NCI-H187 treated with DMSO at 0.1 percent for 48 hours (cell line): ENCODE measurements around the gene SH3RF3.
"Not testable (repeated sequence)": the region's sequence is repeated elsewhere in the genome, so short reads cannot be mapped to it uniquely, and the experiment has no call there.

ENCODE experiments used
- DNase-seq: peaks from one replicate; lab custom pipeline; 2025; lab: John Stamatoyannopoulos, UW

The SH3RF3 gene

GRCh38 chr2:109220860-109221259, 91.9 kb downstream of the SH3RF3 start:
- DNase-seq, result no peak

DNA sequence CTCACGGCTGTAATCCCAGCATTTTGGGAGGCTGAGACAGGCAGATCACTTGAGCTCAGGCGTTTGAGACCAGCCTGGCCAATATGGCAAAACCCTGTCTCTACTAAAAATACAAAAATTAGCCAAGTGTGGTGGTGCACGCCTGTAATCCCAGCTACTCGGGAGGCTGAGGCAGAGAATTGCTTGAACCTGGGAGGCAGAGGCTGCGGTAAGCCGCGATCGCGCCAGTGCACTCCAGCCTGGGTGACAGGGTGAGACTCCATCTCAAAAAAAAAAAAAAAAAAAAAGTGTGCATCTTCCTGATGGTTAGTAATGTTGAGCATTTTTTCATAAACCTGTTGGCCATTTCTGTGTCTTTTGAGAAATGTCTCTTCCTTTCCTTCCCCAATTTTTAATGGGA, 92.3 kb downstream of the SH3RF3 start:
- DNase-seq, result not testable (repeated sequence)

- no peak for DNase-seq
These were observed 93.4 kb downstream of the SH3RF3 start for GRCh38 chr2:109222422-109222821.

GRCh38 chr2:109222825-109223471, 93.9 kb downstream of the SH3RF3 start:
- no peak for DNase-seq

DNA sequence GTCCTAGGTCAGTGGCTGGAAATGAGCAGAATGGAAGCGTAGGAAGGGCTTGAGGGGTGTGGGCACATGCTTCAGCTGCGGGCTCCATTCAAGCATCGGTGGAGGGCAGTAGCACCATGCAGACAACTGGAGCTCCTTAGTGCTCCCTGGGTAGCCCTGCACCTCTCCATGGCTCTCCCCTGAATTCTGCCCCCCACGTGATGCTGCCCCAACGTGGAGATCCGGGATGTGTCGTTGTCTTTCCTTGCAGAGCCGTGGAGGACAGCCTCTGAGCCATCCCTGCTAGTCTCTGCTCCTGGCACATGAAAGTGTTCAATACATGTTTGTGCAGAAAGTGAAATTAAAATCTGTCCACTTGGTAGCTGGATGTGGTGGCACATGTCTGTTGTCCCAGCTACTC, 94.5 kb downstream of the SH3RF3 start:
- DNase-seq, result no peak

DNA sequence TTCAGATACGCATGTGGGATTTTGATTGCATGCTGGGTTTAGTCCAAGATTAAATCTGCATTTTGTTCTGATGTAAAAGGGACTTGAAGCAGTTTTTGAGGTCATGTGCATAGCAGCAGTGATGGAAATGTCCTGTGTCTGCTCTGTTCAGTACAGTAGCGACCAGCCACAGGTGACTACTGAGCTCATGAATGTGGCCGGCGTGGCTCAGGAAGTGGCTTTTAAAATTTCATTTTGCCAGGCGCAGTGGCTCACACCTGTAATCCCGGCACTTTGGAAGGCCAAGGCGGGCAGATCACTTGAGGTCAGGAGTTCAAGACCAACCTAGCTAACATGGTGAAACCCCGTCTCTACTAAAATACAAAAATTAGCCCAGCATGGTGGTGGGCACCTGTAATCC, 95.3 kb downstream of the SH3RF3 start:
- not testable (repeated sequence) for DNase-seq

GRCh38 chr2:109225170-109225782, 96.3 kb downstream of the SH3RF3 start:
- no peak for DNase-seq

DNA sequence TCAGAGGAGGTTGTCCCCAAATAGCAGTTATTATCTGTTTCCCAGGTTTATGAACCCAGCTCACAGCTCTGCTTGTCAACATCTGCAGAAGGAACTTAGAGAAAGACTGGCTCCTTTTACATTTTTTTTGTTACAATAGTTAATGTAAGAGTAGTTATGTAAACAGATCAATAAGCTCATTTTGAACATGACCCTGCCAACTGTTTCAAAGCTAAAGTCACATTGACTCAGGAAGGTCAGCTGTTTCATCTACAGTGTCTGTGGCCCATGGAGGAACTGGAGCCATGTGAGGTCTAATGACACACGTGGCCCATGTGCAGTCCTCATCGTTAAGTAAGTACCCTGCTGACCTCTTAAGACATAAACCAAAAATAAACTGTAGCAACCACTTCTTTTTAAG, 97.1 kb downstream of the SH3RF3 start:
- no peak for DNase-seq

GRCh38 chr2:109226622-109227021, 97.6 kb downstream of the SH3RF3 start:
- DNase-seq, result no peak

DNA sequence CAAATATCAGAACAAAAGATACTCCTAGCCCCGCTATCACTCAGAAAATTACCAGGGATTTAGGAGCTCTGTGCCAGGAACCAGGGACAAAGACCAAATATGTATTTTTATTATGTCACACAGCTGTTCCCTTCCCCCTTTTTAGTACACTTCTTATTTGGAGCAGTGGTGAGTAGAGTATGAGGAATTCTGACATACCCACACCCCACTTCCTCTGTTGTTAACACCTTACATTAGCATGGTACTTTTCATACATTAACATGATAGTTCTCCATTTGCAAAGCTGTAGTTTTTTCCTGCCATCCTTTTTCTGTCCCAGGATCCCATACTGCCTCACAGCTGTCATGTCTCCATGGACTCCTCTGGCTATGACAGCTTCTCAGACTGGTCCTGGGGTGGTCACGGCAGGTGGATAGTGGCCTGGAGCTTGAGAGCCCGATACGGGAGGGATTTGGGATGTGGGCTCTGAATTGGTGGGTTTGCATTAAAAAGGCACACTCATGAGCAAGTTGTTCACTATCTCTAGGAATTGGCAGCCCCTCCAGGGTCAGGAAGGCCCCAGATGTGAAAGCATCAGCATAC, 100.2 kb downstream of the SH3RF3 start:
- DNase-seq, result no peak

- no peak for DNase-seq
These were observed 102.0 kb downstream of the SH3RF3 start for GRCh38 chr2:109230941-109231420.

DNA sequence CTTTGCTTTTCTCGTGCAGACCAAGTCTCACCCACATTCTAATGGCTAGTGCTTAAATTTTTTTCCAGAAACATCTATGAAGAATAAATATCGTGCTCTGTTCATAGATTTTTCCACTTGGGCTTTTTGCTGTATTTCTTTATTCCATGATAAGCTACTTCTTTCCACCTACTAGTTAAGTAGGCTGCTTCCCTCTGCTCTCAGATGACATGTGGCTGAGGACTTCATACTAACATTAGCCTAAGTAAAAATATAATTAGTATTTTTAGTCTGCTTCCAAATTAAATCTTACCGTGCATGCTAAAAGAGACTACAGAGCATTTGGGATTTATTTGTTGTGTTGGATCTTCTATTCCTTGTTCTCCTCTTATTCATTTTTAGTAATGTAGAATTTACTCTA, 102.4 kb downstream of the SH3RF3 start:
- DNase-seq, result no peak

DNA sequence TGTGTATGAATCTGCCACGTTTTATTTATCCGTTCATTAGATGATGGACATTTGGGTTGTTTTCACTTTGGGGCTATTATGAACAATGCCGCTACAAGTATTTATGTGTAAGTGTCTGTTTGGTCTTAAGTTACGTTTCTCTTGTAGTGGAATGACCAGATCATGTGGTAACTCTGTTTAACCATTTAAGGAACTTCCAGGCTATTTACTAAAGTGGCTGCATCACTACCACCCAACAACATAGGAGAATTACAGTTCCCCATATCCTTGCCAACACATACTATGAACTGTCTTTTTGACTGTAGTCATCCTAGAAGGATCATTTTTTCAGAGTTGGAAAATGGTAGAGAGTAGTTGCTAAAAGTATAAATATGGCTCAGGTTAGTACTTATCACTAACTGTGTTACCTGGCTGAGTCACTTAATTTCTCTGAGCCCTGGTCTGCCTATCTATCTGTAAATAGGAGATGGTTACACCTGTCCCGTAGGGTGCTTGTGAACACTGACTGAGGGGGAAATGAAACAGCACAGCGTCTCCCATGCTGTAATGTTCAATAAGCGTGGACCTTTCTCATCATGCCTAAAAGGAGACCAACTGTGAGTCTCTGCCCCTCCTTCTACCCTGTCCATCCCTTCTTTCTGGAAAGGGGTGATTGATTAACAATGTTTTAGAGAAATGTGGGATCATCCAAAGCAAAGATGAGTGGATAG, 103.1 kb downstream of the SH3RF3 start:
- no peak for DNase-seq

- no peak for DNase-seq
These were observed 103.9 kb downstream of the SH3RF3 start for GRCh38 chr2:109232909-109233308.

DNA sequence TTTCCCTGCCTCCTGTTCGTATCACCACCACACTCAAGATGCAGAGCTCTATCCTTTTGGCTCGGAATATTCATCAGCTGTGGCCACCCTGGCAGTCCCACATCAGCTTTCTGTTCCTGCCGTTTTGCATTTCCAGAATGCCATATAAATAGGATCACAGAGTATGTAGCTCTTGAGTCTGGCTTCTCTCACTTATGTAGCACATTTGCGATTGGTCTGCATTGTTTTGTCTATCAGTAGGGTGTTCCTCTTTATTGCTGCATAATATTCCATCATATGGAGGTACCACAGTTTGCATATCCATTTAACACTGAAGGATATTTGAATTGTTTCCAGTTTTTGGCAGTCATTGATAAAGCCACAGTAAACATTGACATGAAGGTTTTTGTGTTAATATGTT, 104.6 kb downstream of the SH3RF3 start:
- no peak for DNase-seq

- DNase-seq, result no peak
These were observed 105.3 kb downstream of the SH3RF3 start for GRCh38 chr2:109234355-109234754.

GRCh38 chr2:109236147-109236546, 107.1 kb downstream of the SH3RF3 start:
- no peak for DNase-seq

DNA sequence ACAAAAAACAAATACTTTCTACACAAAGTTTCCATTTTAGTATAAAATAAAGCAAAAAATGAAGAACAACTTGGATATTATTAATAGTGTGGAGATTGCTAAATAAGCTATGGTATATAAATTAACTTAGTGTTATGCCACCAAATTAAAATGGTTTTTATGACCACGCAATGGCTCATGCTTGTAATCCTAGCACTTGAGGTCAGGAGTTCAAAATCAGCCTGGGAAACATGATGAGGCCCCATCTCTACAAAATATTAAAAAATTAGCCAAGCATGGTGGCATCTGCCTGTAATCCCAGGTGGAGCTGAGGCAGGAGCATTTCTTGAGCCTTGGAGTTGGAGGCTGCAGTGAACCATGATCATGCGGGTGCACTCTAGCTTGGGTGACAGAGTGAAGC, 108.8 kb downstream of the SH3RF3 start:
- no peak for DNase-seq

- no peak for DNase-seq
These were observed 109.6 kb downstream of the SH3RF3 start for GRCh38 chr2:109238580-109238979.

DNA sequence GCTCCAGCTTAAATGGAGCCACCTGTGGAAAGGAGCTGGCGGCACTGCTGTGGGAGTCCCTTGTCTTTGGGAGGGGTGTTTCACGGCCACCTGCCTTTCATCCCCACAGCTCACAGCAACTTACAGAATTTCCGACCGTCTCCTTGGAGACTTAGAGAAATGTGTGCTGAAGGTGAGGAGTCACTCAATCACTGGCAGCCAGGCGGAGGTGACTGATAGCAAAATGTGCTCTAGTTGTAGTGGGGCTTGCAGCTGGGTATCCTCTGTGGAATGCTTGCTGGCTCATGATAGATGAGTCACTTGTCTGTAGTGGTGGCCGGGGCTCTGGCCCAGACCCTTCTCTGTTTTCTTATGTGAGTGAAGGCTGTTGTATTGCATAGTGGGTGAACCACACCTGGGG, 110.7 kb downstream of the SH3RF3 start:
- no peak for DNase-seq

- no peak for DNase-seq
These were observed 113.2 kb downstream of the SH3RF3 start for GRCh38 chr2:109242210-109242653.

DNA sequence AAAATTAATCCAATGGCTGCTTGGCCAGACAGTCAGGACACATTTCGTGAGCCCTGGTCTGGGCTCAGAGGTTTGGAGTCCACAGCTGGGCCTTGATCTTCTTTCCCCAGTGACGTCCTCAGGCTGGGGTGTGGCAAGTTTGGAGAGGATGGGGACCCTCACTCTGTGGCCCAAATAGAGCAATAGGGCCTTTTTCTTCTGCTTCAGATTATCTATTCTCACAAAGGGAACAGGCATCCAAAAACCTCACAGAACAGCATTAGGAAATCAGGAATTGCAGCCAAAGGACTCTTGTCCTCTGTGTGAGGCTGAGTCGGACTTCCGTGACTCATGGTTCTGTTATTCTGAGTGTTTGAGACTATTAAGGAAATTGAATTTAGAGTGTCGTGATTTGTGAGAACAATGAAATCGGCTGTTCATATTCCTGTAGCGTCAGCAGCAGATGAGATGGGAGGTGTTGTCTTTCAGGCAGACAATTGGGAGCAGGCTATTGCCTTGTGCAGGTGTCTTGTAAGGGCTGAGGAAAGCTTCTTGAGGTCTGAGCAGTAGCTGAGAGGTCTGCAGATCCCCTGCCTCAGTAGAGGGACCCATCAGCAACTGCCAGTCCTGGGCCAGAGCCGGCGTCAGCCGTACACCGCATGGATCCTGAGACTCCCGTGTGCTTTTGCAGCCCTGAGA, 113.8 kb downstream of the SH3RF3 start:
- DNase-seq, result no peak
